ENCODE data around the gene GET4. TPM values are rescaled to one million over a fixed set of nuclear protein-coding genes. Genes with fewer than 3 reads are reported as not detected.
"Not testable (repeated sequence)": the region's sequence is repeated elsewhere in the genome, so short reads cannot be mapped to it uniquely, and the experiment has no call there.

GET4 gene
- total RNA-seq, 1 donor from 2014 or later, result 20.6 TPM

- ATAC-seq (no peak), DNase-seq (peak; percentile 19)
- intact Hi-C loops (cut with micrococcal nuclease), result no loop called here
Measured at GRCh38 chr7:934469-935163, 58.3 kb downstream of the GET4 start.

GRCh38 chr7:935164-935873 is 59.0 kb downstream of the GET4 start:
- DNase-seq (peak; percentile 16), ATAC-seq (no peak)
- intact Hi-C loops (cut with micrococcal nuclease), result no loop called here

GRCh38 chr7:935874-936385 is 59.6 kb downstream of the GET4 start:
- ATAC-seq, result no peak

DNA sequence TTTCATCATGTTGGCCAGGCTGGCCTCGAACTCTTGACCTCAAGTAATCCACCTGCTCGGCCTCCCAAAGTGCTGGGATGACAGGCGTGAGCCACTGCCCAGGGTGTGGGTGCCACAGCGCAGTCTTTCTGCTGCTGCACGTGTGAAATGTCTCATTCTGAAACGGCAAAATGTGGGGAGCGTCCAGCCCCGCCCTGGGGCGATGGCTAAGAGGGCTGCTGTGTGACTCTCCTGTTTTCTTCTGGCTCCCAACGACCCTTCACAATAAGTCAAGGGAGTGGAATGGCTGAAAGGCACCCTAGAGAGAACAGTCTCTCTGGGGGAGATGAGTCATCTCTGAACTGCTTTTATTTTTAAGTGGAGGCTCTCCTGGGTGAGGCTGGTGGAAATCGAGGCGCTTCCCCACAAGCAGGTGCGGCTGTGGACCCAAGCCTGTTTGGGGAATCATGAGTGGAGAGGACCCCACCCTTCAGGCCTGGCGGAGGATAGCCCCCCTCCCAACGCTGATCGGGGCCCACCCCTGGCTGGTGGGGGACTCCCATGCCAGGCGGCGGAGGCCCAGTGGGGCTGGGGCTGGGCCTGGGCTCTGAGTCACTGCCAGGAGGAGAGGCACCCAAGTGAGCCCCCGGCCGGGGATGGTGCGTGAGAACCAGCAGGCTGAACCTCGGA is 60.2 kb downstream of the GET4 start:
- ATAC-seq (no peak), DNase-seq (peak; percentile 14)
- intact Hi-C loops (cut with micrococcal nuclease), result no loop called here

More at GRCh38 chr7:935874-936385, 59.6 kb downstream of the GET4 start:
- peak; percentile 22 for DNase-seq
- intact Hi-C loops (cut with micrococcal nuclease), result no loop called here

GRCh38 chr7:937856-938484 is 61.6 kb downstream of the GET4 start:
- intact Hi-C loops (cut with micrococcal nuclease), result no loop called here
- DNase-seq (peak; percentile 2), ATAC-seq (no peak)

DNA sequence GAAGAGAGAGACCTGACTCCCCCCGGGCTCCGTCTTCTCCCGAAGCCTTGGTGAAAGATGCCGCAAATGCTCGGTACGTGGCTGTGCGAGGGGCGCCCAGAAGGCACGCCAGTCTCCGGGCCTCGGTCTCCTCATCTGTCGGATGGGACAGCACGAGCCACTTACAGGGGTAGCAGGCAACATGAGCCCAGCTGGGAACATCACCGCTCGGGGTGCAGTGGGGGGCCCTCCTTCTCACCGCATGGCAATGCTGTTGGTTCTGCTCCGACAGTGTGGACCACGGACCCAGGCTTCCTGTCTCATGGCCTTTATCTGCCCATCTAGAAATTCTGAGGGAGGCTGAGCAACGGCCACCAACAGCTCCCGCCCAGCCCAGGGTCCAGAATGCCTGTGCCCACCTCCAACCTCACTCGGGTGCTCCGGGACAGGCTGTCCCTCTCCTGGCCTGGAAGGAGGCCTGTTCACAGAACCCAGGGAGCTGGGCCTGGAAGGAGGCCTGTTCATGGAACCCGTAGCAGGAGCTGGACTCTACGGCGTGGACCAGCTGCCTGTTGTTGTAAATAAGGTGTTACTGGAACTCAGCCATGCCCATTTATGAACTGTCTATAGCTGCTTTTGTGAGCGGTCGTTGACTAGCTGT is 62.3 kb downstream of the GET4 start:
- intact Hi-C loops (cut with micrococcal nuclease), result no loop called here
- ATAC-seq, result no peak
- DNase-seq, result peak; percentile 7

- intact Hi-C loops (cut with micrococcal nuclease), result no loop called here
- DNase-seq (no peak), ATAC-seq (no peak)
Measured at GRCh38 chr7:939843-940242, 63.5 kb downstream of the GET4 start.

DNA sequence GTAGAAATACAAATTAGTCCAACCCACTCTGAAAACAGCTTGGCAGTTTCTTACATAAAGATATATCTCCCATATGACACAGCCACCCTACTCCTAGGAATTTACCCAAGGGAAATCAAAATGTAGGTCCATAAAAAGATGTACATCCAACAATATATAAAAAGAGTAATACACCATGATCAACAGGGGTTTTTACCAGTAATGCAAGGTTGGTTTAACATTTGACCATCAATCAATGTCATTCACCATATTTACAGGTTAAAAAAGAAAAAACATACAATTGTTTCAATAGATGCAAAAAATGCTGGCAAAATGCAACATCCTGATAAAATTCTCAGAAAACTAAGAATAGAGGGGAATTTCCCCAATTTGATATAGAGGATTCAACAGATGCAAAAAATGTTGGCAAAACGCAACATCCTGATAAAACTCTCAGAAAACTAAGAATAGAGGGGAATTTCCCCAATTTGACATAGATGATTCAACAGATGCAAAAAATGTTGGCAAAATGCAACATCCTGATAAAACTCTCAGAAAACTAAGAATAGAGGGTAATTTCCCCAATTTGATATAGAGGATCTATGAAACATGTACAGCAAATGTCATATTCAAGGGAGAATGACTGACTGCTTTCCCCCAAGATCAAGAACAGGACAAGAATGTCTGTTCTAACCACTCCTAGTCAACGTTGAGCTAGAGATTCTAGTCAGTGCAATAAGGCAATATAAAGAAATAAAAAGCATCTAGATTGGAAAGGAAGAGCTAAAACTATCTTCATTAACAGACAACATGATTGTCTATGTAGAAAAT is 64.5 kb downstream of the GET4 start:
- intact Hi-C loops (cut with micrococcal nuclease), result no loop called here
- DNase-seq (no peak), ATAC-seq (no peak)

- peak; percentile 4 for DNase-seq
- ATAC-seq; intact Hi-C loops (cut with micrococcal nuclease): not testable (repeated sequence)
Measured at GRCh38 chr7:943793-944192, 67.4 kb downstream of the GET4 start.

DNA sequence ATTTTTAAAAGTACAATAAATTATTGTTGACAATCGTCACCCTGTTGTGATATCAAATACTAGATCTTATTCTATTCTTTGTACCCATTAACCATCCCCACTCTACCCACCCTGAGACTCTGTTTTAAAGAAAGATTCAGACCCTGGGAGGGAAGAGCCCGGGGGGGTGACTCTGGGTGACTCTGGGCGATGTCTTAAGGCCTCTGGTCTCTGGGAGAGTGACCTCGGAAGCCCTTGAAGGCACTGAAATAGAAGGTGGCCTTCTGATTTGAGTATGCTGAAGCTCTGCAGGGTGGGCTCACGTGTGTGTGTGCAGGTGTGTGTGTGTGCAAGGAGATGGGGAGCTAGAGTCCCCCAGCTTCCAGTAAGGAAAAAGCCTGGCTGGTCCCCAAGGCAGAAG is 68.4 kb downstream of the GET4 start:
- intact Hi-C loops (cut with micrococcal nuclease), result no loop called here

GRCh38 chr7:945147-945555 is 68.8 kb downstream of the GET4 start:
- no peak for ATAC-seq

More for the DNA sequence above, 68.4 kb downstream of the GET4 start:
- ATAC-seq (no peak), DNase-seq (no peak)

GRCh38 chr7:945556-946255 is 69.4 kb downstream of the GET4 start:
- ATAC-seq (peak; percentile 30), DNase-seq (peak; percentile 23)
- intact Hi-C loops (cut with micrococcal nuclease), result no loop called here

More at GRCh38 chr7:945147-945555, 68.8 kb downstream of the GET4 start:
- intact Hi-C loops (cut with micrococcal nuclease), result no loop called here
- peak; percentile 20 for DNase-seq

Other genes starting within 250 kb of the GET4 start
- 22.8 TPM for gene DNAAF5, start 149.9 kb upstream of the GET4 start, total RNA-seq
- gene PRKAR1B, start 149.3 kb upstream of the GET4 start, total RNA-seq, result 16.5 TPM
- gene SUN1, start 44.1 kb upstream of the GET4 start, total RNA-seq, result 186 TPM
- 10.2 TPM for gene ADAP1, start 78.1 kb downstream of the GET4 start, total RNA-seq
- gene COX19, start 99.0 kb downstream of the GET4 start, total RNA-seq, result 9.6 TPM
- not detected for gene CYP2W1, start 106.6 kb downstream of the GET4 start, total RNA-seq
- gene GPR146, start 168.0 kb downstream of the GET4 start, total RNA-seq, result 41.5 TPM
- 2.8 TPM for gene GPER1, start 211.6 kb downstream of the GET4 start, total RNA-seq

Data from left ventricle myocardium superior (tissue), 1 donor.